IMR-90 (cell line): ENCODE results near the gene ABHD18. TPM values are rescaled to one million over a fixed set of nuclear protein-coding genes. Genes with fewer than 3 reads are reported as not detected.

Experiments
- ATAC-seq: fragments of 200-7000 bp; cut with Tn5 transposase; 2 replicates; pipeline ENCODE4 v1.9.1; 2020; ENCODE audit warnings: low read depth, mild to moderate bottlenecking, moderate library complexity
- BruUV-seq: library from RNA; stranded (reverse); fragments of 400-500 nt; replicated peaks from 2 replicates; lab custom pipeline; 2021; lab: Mats Ljungman, UMichigan
- CTCF ChIA-PET: fragments of 300-600 bp; formaldehyde crosslinking; extraction: SDS; loops from one replicate; lab custom pipeline; 2021; ENCODE audit warnings: antibody characterized with exemption; lab: Yijun Ruan, JAX
- POLR2A ChIA-PET: fragments of 300-600 bp; sonication (Branson Sonifier 250); formaldehyde crosslinking; loops from one replicate; lab custom pipeline; 2022; ENCODE audit warnings: antibody characterized with exemption; ENCODE audit not compliant: unreplicated experiment; lab: Charles Lee
- DNase-seq: peaks from one replicate; pipeline ENCODE4 v3.0.0; 2013
- H2AFZ ChIP-seq: replicated peaks from 2 replicates; pipeline ENCODE3; 2013; ENCODE audit warnings: low read length, mild to moderate bottlenecking; ENCODE audit not compliant: poor library complexity
- H2AK5ac ChIP-seq: 2 replicates; pipeline ENCODE4 v1.6.1; 2013; ENCODE audit warnings: low read depth, low read length, inconsistent platforms
- H2AK9ac ChIP-seq: replicated peaks from 2 replicates; pipeline ENCODE3; 2013; ENCODE audit warnings: mild to moderate bottlenecking, low read depth, low read length, moderate library complexity; ENCODE audit not compliant: poor library complexity
- H2BK120ac ChIP-seq: 2 replicates; pipeline ENCODE4 v1.6.1; 2013; ENCODE audit warnings: low read depth, low read length, inconsistent platforms
- H2BK15ac ChIP-seq: 3 replicates; pipeline ENCODE4 v1.6.1; 2013; ENCODE audit warnings: low read depth, low read length, inconsistent platforms
- H2BK20ac ChIP-seq: 2 replicates; pipeline ENCODE4 v1.6.1; 2013; ENCODE audit warnings: low read depth, mild to moderate bottlenecking, inconsistent platforms, low read length, moderate library complexity
- H2BK5ac ChIP-seq: 2 replicates; pipeline ENCODE4 v1.6.1; 2013; ENCODE audit warnings: mild to moderate bottlenecking, low read depth, low read length, inconsistent platforms; ENCODE audit not compliant: poor library complexity, severe bottlenecking
- H3K14ac ChIP-seq: replicated peaks from 2 replicates; pipeline ENCODE4 v1.6.1; 2013; ENCODE audit warnings: low read depth, low read length, inconsistent platforms
- H3K18ac ChIP-seq: 2 replicates; pipeline ENCODE4 v1.6.1; 2013; ENCODE audit warnings: low read depth, low read length, control low read depth
- H3K23ac ChIP-seq: 2 replicates; pipeline ENCODE4 v1.6.1; 2013; ENCODE audit warnings: low read depth, low read length, inconsistent platforms
- H3K27ac ChIP-seq: 2 replicates; pipeline ENCODE4 v1.5.1; 2013; ENCODE audit warnings: mild to moderate bottlenecking, control low read depth, low read length; ENCODE audit not compliant: insufficient read depth
- H3K27me3 ChIP-seq: 2 replicates; pipeline ENCODE4 v1.6.1; 2013; ENCODE audit warnings: low read length; ENCODE audit not compliant: control insufficient read depth, insufficient read depth
- H3K36me3 ChIP-seq: 2 replicates; pipeline ENCODE4 v1.6.1; 2013; ENCODE audit warnings: low read length, mixed read lengths; ENCODE audit not compliant: control insufficient read depth, insufficient read depth
- H3K4ac ChIP-seq: 2 replicates; pipeline ENCODE4 v1.6.1; 2013; ENCODE audit warnings: low read depth, low read length, inconsistent platforms
- H3K4me1 ChIP-seq: 2 replicates; pipeline ENCODE4 v1.6.1; 2013; ENCODE audit warnings: low read length, mixed read lengths; ENCODE audit not compliant: control insufficient read depth, insufficient read depth
- H3K4me2 ChIP-seq: 2 replicates; pipeline ENCODE4 v1.6.1; 2013; ENCODE audit warnings: low read depth, mild to moderate bottlenecking, control low read depth, low read length, moderate library complexity
- H3K4me3 ChIP-seq: 2 replicates; pipeline ENCODE4 v1.5.1; 2013; ENCODE audit warnings: low read depth, mild to moderate bottlenecking, control low read depth, low read length, moderate library complexity; ENCODE audit not compliant: insufficient read depth
- H3K56ac ChIP-seq: 2 replicates; pipeline ENCODE4 v1.6.1; 2013; ENCODE audit warnings: low read length, inconsistent platforms; ENCODE audit not compliant: insufficient read depth; ENCODE audit errors: extremely low read depth
- H3K79me1 ChIP-seq, 2 experiments: 2 replicates each; pipeline ENCODE4 v1.6.1; 2013; ENCODE audit warnings: low read length in 2 of 2, inconsistent platforms in 1 of 2, low read depth in 1 of 2
- H3K9ac ChIP-seq: 2 replicates; pipeline ENCODE4 v1.6.1; 2013; ENCODE audit warnings: low read depth, low read length, control low read depth
- H3K9me1 ChIP-seq: 2 replicates; pipeline ENCODE4 v1.6.1; 2013; ENCODE audit warnings: low read length, inconsistent platforms; ENCODE audit not compliant: insufficient read depth
- H3K9me3 ChIP-seq: 2 replicates; pipeline ENCODE4 v1.6.1; 2013; ENCODE audit warnings: low read length; ENCODE audit not compliant: control insufficient read depth, insufficient read depth
- H4K20me1 ChIP-seq: 2 replicates; pipeline ENCODE4 v1.6.1; 2013; ENCODE audit warnings: low read length, inconsistent platforms; ENCODE audit not compliant: insufficient read depth
- H4K5ac ChIP-seq: 2 replicates; pipeline ENCODE4 v1.6.1; 2013; ENCODE audit warnings: mild to moderate bottlenecking, low read depth, low read length, control low read depth
- H4K8ac ChIP-seq, 2 experiments: 2 replicates each; pipeline ENCODE4 v1.6.1; 2013; ENCODE audit warnings: low read depth in 2 of 2, low read length in 2 of 2, control low read depth in 1 of 2, inconsistent platforms in 1 of 2
- H4K91ac ChIP-seq: 2 replicates; pipeline ENCODE4 v1.6.1; 2013; ENCODE audit warnings: low read depth, low read length, inconsistent platforms; ENCODE audit not compliant: insufficient read depth
- CEBPB ChIP-seq: IDR thresholded peaks from 2 replicates; pipeline ENCODE4 v1.6.1; 2012; ENCODE audit warnings: low read depth, low read length, improper control_type of control experiment
- ELK1 ChIP-seq: fragments of 150-350 bp; IDR thresholded peaks from 2 replicates; pipeline ENCODE4 v1.6.1; 2016; ENCODE audit warnings: low read depth, mild to moderate bottlenecking, low read length, moderate library complexity, borderline replicate concordance
- FOS ChIP-seq: fragments of 150-350 bp; IDR thresholded peaks from 2 replicates; pipeline ENCODE4 v1.6.1; 2016; ENCODE audit warnings: low read depth, low read length
- NFE2L2 ChIP-seq: fragments of 150-350 bp; IDR thresholded peaks from 2 replicates; pipeline ENCODE4 v1.6.1; 2016; ENCODE audit warnings: low read depth, mild to moderate bottlenecking, low read length
- POLR2A ChIP-seq: IDR thresholded peaks from 2 replicates; pipeline ENCODE4 v1.6.1; 2012; ENCODE audit warnings: mild to moderate bottlenecking, low read depth, low read length
- RAD21 ChIP-seq: IDR thresholded peaks from 2 replicates; pipeline ENCODE4 v1.6.1; 2012; ENCODE audit warnings: low read length, improper control_type of control experiment
- RFX5 ChIP-seq: IDR thresholded peaks from 2 replicates; pipeline ENCODE4 v1.8.0; 2012; ENCODE audit warnings: low read depth, mild to moderate bottlenecking, low read length, moderate library complexity
- WGBS, 2 experiments: methylation state at CpG; one replicate each; pipeline versions ENCODE4 v1.1.5 to v1.1.7; 2013; ENCODE audit warnings: missing lambda C conversion rate in 2 of 2; ENCODE audit not compliant: insufficient read length in 1 of 2; ENCODE audit errors: extremely low coverage in 2 of 2; 5-methylcytosine and 5-hydroxymethylcytosine counted together
- dilution Hi-C: fragments of 300-500 bp; cut with HindIII; formaldehyde crosslinking; loops from one replicate; pipeline ENCODE4 v1.14.3; 2018; ENCODE audit warnings: low sequenced_read_pairs; ENCODE audit not compliant: unreplicated experiment
- in situ Hi-C: fragments of 300-500 bp; cut with MboI; formaldehyde crosslinking; loops from 3 replicates; pipeline ENCODE4 v1.14.3; 2019; ENCODE audit warnings: low sequenced_read_pairs, inconsistent platforms, mixed read lengths
- intact Hi-C: fragments of 100-400 bp; cut with micrococcal nuclease; formaldehyde crosslinking; loops from 2 replicates; pipeline ENCODE4 v1.10.0; 2022
- polyA plus RNA-seq, 3 experiments: library from polyadenylated mRNA; depleted of rRNA; stranded (reverse); fragments of >200 nt; gene quantifications; 2 replicates each; pipeline ENCODE4 v1.2.3, GENCODE V29; 2012; ENCODE audit warnings: low replicate concordance in 1 of 3
- total RNA-seq: library from RNA; depleted of rRNA; stranded (reverse); fragments of >200 nt; gene quantifications from 2 replicates; pipeline ENCODE4 v1.2.3, GENCODE V29; 2012

ABHD18 gene
- total and polyA plus RNA-seq, 2 of the 4 experiments (the other 2 are of a cell fraction), result 2.4 to 4.3 TPM

- no TSS peak for BruUV-seq
- CTCF ChIA-PET, result no interaction called here
- WGBS, 2 experiments, result no CpG with 5 or more reads among the region's 3 CpGs
- no peak overlapping the region for H3K9ac ChIP-seq
- H2BK120ac ChIP-seq, result no peak overlapping the region
- H2BK5ac ChIP-seq, result no peak overlapping the region
- no peaks in the 10 kb centered on the region for H3K79me1 ChIP-seq
- no peak overlapping the region for H2BK20ac ChIP-seq
- no peak overlapping the region for H4K5ac ChIP-seq
- ATAC-seq, result no peak
- H3K9me1 ChIP-seq, result no peaks in the 10 kb centered on the region; the same call in 1 of the 2 replicates
- no peak overlapping the region for H2AFZ ChIP-seq
- H4K91ac ChIP-seq, result no peak overlapping the region
- no peak overlapping the region for H3K14ac ChIP-seq
- intact Hi-C loops, result no loop called here
- H3K4me2 ChIP-seq, result no peak overlapping the region
- H2BK15ac ChIP-seq, result no peak overlapping the region
- H3K27me3 ChIP-seq, result no peaks in the 10 kb centered on the region
- H3K9me3 ChIP-seq, result no peaks in the 10 kb centered on the region
- TF ChIP-seq NFE2L2 (no peak), FOS (no peak), POLR2A (no peak), CEBPB (no peak), RFX5 (no peak), RAD21 (no peak), ELK1 (no peak)
- peaks cover 8% of the 10 kb centered on the region for H3K36me3 ChIP-seq
- no peak overlapping the region for H3K4ac ChIP-seq
- DNase-seq, result no peak
- no peak overlapping the region for H4K8ac ChIP-seq
- no peak overlapping the region for H3K27ac ChIP-seq
- no peak overlapping the region for H3K18ac ChIP-seq
- no peak overlapping the region for H2AK5ac ChIP-seq
- no peak overlapping the region for H3K23ac ChIP-seq
- no peaks in the 10 kb centered on the region for H3K4me1 ChIP-seq
- in situ Hi-C loops, result no loop called here
- H4K20me1 ChIP-seq, result no peaks in the 10 kb centered on the region
- no peak overlapping the region for H3K4me3 ChIP-seq
- no peak overlapping the region for H2AK9ac ChIP-seq
- no peak overlapping the region for H3K56ac ChIP-seq
- dilution Hi-C loops, result no loop called here
- POLR2A ChIA-PET, result interaction anchor here (0.6 kb wide), 1 partner anchor 33 kb away, joined by 3 read pairs; no protein-coding TSS in a partner anchor
These were observed 44.7 kb upstream of the ABHD18 start for GRCh38 chr4:127920521-127920920.
